Measurements from ENCODE around the gene DNAJA3.

GRCh38 chr16:4477966-4478365 is 52.3 kb downstream of the DNAJA3 start:
- peak; percentile 15 to 48 for TF ChIP-seq CTCF (IDR thresholded peaks at IDR 0.05; ENCODE audit: extremely low read depth in 1 of 2, insufficient read depth in 1 of 2, low read depth in 1 of 2, low read length in 2 of 2)
- TF ChIP-seq EZH2 (IDR thresholded peaks at IDR 0.05; ENCODE audit: borderline replicate concordance, low read depth, low read length, severe bottlenecking) = no peak
- TF ChIP-seq MYC (IDR thresholded peaks at IDR 0.05; ENCODE audit: low read depth, low read length) = no peak
- TF ChIP-seq, protein P1, sequence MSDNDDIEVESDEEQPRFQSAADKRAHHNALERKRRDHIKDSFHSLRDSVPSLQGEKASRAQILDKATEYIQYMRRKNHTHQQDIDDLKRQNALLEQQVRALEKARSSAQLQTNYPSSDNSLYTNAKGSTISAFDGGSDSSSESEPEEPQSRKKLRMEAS (IDR thresholded peaks at IDR 0.05; ENCODE audit: insufficient read depth, insufficient read length) = no peak

Data from endothelial cell of umbilical vein (primary cell).